HepG2 (cell line): Measurements from ENCODE around the gene MAP2K3. TPM values are rescaled to one million over a fixed set of nuclear protein-coding genes. Genes with fewer than 3 reads are reported as not detected.

ENCODE experiments used
- DNMT1 ChIP-seq: sonication (generic); formaldehyde crosslinking; IDR thresholded peaks from 2 replicates; pipeline ENCODE4 v1.5.1; 2020; ENCODE audit warnings: mild to moderate bottlenecking, missing genetic modification reagents
- IRF2 ChIP-seq: IDR thresholded peaks from 2 replicates; pipeline ENCODE4 v1.6.1; 2018; ENCODE audit warnings: missing genetic modification reagents, missing compliant biosample characterization
- KDM6A ChIP-seq: IDR thresholded peaks from 2 replicates; pipeline ENCODE4 v1.6.1; 2016; ENCODE audit warnings: low read depth
- MIER3 ChIP-seq: IDR thresholded peaks from 2 replicates; pipeline ENCODE4 v1.6.1; 2016; ENCODE audit warnings: missing compliant biosample characterization, borderline replicate concordance
- RELA ChIP-seq: sonication (generic); formaldehyde crosslinking; IDR thresholded peaks from 2 replicates; pipeline ENCODE4 v1.4.0; 2020; ENCODE audit warnings: missing genetic modification reagents
- SAFB2 ChIP-seq: sonication (generic); formaldehyde crosslinking; IDR thresholded peaks from 2 replicates; pipeline ENCODE4 v1.5.1; 2020; ENCODE audit warnings: missing genetic modification reagents, low read depth, mild to moderate bottlenecking, borderline replicate concordance
- TCF7 ChIP-seq: sonication (generic); IDR thresholded peaks from 2 replicates; pipeline ENCODE4 v1.6.1; 2016; ENCODE audit warnings: antibody characterized with exemption, low read depth
- ZFP36L2 ChIP-seq: sonication (generic); formaldehyde crosslinking; IDR thresholded peaks from 2 replicates; pipeline ENCODE4 v1.4.0; 2020; ENCODE audit warnings: missing genetic modification reagents
- ZFP37 ChIP-seq: sonication (generic); formaldehyde crosslinking; IDR thresholded peaks from 2 replicates; pipeline ENCODE4 v1.4.0; 2020; ENCODE audit warnings: missing genetic modification reagents, borderline replicate concordance
- ZKSCAN5 ChIP-seq: sonication (generic); formaldehyde crosslinking; IDR thresholded peaks from 2 replicates; pipeline ENCODE4 v1.5.1; 2020; ENCODE audit warnings: mild to moderate bottlenecking, missing genetic modification reagents
- ZNF605 ChIP-seq: sonication (generic); formaldehyde crosslinking; IDR thresholded peaks from 2 replicates; pipeline ENCODE4 v1.8.0; 2022; ENCODE audit warnings: mild to moderate bottlenecking, missing genetic modification reagents
- ZNF670 ChIP-seq: sonication (generic); formaldehyde crosslinking; IDR thresholded peaks from 2 replicates; pipeline ENCODE4 v1.8.0; 2022; ENCODE audit warnings: mild to moderate bottlenecking, missing genetic modification reagents, borderline replicate concordance
- ZNF790 ChIP-seq: sonication (generic); formaldehyde crosslinking; IDR thresholded peaks from 2 replicates; pipeline ENCODE4 v1.8.0; 2022; ENCODE audit warnings: missing genetic modification reagents, mild to moderate bottlenecking, borderline replicate concordance
- polyA plus RNA-seq, 8 experiments: library from polyadenylated mRNA; depleted of rRNA in 3 of 8; stranded (reverse) in 7 of 8; unstranded in 1 of 8; fragments of >200 nt; fragmentation: Illumina TruSeq in 4 of 8; extraction: Trizol in 4 of 8; gene quantifications; 2 replicates each; pipeline versions ENCODE4 v1.2.1 to v1.2.3, GENCODE V29; 2011 to 2016; ENCODE audit warnings: low read depth in 4 of 8, missing spikeins in 1 of 8, mixed read lengths in 1 of 8; ENCODE audit not compliant: insufficient read depth in 1 of 8
- total RNA-seq, 5 experiments: library from RNA; depleted of rRNA; stranded (reverse); fragments of >200 nt; fragmentation: Illumina TruSeq; extraction: Trizol; gene quantifications; 2 replicates each; pipeline ENCODE4 v1.2.3, GENCODE V29; 2016; ENCODE audit warnings: low read depth in 1 of 5
- TF ChIP-seq, protein P1 (sequence below): sonication (generic); formaldehyde crosslinking; IDR thresholded peaks from 2 replicates; pipeline ENCODE4 v1.4.0; 2020; ENCODE audit warnings: mild to moderate bottlenecking, missing genetic modification reagents
- TF ChIP-seq, protein P2 (sequence below): conservative IDR thresholded peaks from 2 replicates; pipeline ENCODE4 v1.6.1; 2018; ENCODE audit warnings: missing genetic modification reagents
- TF ChIP-seq, protein P3 (sequence below): sonication (generic); formaldehyde crosslinking; IDR thresholded peaks from 2 replicates; pipeline ENCODE4 v1.4.0; 2020; ENCODE audit warnings: missing genetic modification reagents; ENCODE audit errors: not compliant biosample characterization
- TF ChIP-seq, protein P4 (sequence below), 2 experiments: sonication (generic) in 1 of 2; formaldehyde crosslinking in 1 of 2; IDR thresholded peaks; 2 replicates each; pipeline versions ENCODE4 v1.4.0 to v1.6.1; 2018 to 2020; ENCODE audit warnings: missing genetic modification reagents in 2 of 2, borderline replicate concordance in 1 of 2, low read depth in 1 of 2, mild to moderate bottlenecking in 1 of 2, missing biosample characterization in 1 of 2

The MAP2K3 gene
- total and polyA plus RNA-seq, 2 of the 13 experiments (the other 11 are each of a cell fraction or from before 2014, with no cell fraction given) = 20.5 to 27.4 TPM

DNA sequence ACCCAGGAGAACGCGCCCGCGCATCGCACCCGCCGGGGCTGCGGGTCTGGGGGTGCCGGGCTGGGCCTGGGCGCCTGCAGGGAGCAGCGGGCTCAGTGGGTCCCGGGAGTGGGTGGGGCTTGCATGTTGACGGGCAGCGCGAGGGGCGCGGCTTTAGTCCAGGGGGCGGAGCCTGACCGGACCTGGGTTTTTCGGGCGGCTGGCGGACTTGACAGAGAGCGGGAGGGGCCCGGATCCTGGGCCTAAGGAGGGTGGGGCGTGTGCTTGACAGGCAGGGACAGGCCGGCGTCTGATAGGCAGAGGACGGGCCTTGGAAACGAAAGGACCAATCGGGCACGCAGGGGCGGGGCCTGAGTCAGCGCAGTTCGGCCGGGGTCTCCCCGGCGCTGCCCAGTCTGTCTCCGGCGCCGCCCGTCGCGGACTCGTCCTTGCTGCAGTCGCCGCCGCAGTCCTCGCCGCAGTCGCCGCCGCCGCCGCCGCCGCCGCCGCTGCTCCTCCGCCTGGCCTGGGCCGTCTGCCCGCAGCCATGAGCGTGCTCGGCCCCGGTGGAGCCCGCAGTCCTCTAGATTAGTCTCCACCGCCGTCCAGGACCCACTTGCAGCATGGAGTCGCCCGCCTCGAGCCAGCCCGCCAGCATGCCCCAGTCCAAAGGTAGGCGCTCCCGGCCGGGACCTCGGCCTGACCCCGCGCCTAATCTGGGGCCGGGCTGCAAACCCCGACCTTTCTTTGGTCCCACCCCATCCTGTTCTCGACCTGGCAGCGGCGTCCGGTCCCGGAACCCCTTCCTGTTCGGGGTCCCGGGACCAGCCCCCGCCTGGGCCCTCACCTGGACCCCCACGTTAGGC lies at the start of gene MAP2K3 (continued):
- TF ChIP-seq, protein P1, sequence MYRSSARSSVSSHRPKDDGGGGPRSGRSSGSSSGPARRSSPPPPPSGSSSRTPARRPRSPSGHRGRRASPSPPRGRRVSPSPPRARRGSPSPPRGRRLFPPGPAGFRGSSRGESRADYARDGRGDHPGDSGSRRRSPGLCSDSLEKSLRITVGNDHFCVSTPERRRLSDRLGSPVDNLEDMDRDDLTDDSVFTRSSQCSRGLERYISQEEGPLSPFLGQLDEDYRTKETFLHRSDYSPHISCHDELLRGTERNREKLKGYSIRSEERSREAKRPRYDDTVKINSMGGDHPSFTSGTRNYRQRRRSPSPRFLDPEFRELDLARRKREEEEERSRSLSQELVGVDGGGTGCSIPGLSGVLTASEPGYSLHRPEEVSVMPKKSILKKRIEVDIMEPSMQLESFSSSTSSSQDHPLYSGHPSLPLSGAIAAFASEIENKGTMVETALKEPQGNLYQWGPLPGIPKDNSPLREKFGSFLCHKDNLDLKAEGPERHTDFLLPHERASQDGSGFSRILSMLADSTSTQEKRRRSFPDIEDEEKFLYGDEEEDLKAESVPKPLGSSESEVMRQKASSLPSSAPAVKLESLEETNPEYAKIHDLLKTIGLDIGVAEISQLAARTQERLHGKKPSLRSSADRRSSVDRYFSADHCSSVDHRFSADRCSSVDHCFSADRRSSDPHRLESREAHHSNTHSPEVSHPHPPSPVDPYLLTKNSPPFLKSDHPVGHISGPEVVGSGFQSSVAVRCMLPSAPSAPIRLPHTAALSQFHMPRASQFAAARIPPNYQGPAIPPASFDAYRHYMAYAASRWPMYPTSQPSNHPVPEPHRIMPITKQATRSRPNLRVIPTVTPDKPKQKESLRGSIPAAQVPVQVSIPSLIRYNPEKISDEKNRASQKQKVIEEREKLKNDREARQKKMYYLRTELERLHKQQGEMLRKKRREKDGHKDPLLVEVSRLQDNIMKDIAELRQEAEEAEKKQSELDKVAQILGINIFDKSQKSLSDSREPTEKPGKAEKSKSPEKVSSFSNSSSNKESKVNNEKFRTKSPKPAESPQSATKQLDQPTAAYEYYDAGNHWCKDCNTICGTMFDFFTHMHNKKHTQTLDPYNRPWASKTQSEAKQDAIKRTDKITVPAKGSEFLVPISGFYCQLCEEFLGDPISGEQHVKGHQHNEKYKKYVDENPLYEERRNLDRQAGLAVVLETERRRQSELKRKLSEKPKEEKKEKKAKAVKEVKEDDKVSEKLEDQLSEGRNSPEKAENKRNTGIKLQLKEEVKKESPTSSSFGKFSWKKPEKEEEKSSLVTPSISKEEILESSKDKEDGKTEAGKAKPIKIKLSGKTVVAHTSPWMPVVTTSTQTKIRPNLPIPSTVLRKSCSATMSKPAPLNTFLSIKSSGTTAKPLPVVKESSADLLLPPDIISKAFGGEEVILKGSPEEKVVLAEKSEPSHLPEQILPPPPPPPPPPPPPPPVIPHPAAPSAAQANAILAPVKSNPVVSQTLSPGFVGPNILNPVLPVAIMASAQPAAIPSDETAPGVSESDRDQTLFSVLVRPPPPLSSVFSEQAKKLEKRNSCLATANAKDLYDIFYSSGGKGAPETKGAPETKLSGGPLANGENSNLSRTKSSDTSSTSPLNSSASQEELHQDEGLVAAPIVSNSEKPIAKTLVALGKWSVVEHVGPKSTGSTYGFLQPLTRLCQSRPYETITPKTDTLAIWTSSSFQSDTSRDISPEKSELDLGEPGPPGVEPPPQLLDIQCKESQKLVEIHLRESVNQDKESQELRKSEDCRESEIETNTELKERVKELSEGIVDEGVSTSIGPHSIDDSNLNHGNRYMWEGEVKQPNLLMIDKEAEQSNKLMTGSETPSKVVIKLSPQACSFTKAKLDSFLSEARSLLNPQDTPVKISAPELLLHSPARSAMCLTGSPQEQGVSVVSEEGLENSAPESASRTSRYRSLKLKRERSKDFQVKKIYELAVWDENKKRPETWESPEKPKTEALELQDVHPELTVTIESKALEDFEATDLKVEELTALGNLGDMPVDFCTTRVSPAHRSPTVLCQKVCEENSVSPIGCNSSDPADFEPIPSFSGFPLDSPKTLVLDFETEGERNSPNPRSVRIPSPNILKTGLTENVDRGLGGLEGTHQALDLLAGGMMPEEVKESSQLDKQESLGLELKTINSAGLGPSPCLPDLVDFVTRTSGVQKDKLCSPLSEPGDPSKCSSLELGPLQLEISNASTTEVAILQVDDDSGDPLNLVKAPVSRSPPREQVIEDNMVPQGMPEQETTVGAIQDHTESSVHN (CRISPR knock-in tag) = no peak
- TF ChIP-seq, protein P2, sequence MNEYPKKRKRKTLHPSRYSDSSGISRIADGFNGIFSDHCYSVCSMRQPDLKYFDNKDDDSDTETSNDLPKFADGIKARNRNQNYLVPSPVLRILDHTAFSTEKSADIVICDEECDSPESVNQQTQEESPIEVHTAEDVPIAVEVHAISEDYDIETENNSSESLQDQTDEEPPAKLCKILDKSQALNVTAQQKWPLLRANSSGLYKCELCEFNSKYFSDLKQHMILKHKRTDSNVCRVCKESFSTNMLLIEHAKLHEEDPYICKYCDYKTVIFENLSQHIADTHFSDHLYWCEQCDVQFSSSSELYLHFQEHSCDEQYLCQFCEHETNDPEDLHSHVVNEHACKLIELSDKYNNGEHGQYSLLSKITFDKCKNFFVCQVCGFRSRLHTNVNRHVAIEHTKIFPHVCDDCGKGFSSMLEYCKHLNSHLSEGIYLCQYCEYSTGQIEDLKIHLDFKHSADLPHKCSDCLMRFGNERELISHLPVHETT (CRISPR knock-in tag) = no peak
- TF ChIP-seq, protein P3, sequence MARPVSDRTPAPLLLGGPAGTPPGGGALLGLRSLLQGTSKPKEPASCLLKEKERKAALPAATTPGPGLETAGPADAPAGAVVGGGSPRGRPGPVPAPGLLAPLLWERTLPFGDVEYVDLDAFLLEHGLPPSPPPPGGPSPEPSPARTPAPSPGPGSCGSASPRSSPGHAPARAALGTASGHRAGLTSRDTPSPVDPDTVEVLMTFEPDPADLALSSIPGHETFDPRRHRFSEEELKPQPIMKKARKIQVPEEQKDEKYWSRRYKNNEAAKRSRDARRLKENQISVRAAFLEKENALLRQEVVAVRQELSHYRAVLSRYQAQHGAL (CRISPR knock-in tag) = no peak
- no peak for TF ChIP-seq ZFP36L2
- TF ChIP-seq TCF7 = no peak
- TF ChIP-seq, protein P4, sequence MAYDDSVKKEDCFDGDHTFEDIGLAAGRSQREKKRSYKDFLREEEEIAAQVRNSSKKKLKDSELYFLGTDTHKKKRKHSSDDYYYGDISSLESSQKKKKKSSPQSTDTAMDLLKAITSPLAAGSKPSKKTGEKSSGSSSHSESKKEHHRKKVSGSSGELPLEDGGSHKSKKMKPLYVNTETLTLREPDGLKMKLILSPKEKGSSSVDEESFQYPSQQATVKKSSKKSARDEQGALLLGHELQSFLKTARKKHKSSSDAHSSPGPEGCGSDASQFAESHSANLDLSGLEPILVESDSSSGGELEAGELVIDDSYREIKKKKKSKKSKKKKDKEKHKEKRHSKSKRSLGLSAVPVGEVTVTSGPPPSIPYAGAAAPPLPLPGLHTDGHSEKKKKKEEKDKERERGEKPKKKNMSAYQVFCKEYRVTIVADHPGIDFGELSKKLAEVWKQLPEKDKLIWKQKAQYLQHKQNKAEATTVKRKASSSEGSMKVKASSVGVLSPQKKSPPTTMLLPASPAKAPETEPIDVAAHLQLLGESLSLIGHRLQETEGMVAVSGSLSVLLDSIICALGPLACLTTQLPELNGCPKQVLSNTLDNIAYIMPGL (CRISPR knock-in tag; IDR thresholded peaks at IDR 0.05; ENCODE audit: borderline replicate concordance in 1 of 2, low read depth in 1 of 2) = peak in 1 of 2 experiments; percentile 39; a peak in 1 of 4 replicates
- no peak for TF ChIP-seq ZNF670 (CRISPR knock-in tag)
- TF ChIP-seq ZFP37 = no peak
- TF ChIP-seq SAFB2 (CRISPR knock-in tag) = peak; percentile 86
- no peak for TF ChIP-seq RELA (CRISPR knock-in tag)
- no peak for TF ChIP-seq MIER3
- 0 out of 2 replicates have a peak, but pooled peaks have one; percentile 17 for TF ChIP-seq ZNF605 (CRISPR knock-in tag)
- peak; percentile 71; the same call in 1 of the 2 replicates for TF ChIP-seq DNMT1 (CRISPR knock-in tag)
- TF ChIP-seq IRF2 (CRISPR knock-in tag) = no peak
- no peak for TF ChIP-seq ZKSCAN5
- no peak for TF ChIP-seq KDM6A
- no peak for TF ChIP-seq ZNF790
